Measurements from ENCODE around the gene PLPP7.

DNA sequence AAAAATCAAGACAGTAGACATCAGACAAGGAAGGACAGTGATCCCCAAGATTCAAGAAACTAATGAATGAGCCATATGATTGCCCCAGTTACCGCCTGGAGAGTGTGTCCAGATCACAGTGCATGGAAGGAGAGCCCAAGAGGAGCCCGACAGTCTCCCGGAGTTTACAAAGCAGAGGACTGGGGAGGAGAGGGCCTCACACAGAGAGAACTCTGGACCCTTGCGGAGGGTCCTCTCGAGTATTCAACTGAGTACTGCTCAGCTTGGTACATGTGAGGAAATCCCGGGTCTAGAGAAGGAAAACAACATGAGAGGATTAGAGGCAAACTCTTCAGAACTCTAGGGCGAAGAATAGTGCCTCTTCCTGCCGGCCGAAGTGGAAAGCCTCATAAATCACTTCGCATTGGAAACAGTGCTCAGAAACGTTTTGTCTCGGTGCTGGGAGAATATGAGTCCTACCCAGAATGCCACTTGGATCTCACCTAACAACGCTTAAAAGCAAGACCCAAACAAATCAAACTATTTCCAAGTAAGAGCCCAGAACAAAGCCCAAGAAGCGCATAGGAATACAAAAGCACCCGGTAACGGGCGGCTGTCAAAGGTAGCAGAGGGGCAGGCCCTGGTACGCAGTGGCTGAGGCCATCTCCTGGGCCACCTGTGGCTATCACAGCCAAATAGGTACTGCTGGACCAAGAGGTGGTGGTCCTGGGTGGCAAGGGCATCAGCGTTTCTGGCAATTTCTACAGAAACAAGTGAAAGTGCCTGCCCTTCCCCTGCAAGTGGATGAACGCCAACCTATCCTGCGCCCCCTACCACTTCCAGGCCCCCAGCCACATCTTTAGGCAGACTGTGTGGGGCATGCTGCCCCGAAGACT is 49.2 kb upstream of the PLPP7 start:
- no peak for TF ChIP-seq EZH2 (IDR thresholded peaks at IDR 0.05; ENCODE audit: low read length)
- no peak for TF ChIP-seq CTCF (optimal IDR thresholded peaks at IDR 0.05 in 1 of 3, IDR thresholded peaks at IDR 0.05 in 1 of 3, conservative IDR thresholded peaks at IDR 0.05 in 1 of 3; ENCODE audit: extremely low read depth in 1 of 3, insufficient read depth in 2 of 3, low read length in 3 of 3)

Measured in keratinocyte (primary cell).